ENCODE data around the gene IGIP.

DNA sequence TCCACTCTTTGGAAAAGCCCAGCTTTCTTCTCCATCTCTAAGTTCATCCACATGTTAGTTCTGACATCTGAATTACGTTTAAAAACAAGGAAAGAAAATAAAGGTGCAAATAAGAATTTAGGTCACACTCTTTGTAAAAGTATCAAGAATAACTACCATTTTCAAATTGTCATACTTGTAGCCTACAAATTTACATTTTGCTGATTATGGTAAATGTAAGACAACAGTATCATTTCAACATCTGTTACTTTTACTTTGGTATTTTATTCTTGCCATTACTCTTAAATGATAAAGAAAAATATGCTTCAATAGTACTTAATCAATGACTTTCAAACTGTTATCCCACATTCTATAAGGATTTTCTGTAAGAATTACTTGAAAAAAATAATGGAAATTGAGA, 21.6 kb upstream of the IGIP start:
- TF ChIP-seq, protein P1, sequence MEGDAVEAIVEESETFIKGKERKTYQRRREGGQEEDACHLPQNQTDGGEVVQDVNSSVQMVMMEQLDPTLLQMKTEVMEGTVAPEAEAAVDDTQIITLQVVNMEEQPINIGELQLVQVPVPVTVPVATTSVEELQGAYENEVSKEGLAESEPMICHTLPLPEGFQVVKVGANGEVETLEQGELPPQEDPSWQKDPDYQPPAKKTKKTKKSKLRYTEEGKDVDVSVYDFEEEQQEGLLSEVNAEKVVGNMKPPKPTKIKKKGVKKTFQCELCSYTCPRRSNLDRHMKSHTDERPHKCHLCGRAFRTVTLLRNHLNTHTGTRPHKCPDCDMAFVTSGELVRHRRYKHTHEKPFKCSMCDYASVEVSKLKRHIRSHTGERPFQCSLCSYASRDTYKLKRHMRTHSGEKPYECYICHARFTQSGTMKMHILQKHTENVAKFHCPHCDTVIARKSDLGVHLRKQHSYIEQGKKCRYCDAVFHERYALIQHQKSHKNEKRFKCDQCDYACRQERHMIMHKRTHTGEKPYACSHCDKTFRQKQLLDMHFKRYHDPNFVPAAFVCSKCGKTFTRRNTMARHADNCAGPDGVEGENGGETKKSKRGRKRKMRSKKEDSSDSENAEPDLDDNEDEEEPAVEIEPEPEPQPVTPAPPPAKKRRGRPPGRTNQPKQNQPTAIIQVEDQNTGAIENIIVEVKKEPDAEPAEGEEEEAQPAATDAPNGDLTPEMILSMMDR (IDR thresholded peaks at IDR 0.05): no peak
- no peak for TF ChIP-seq ZFX (IDR thresholded peaks at IDR 0.05; ENCODE audit: borderline replicate concordance)
